AG04450 (cell line): Measurements from ENCODE around the gene LLGL1. TPM values are rescaled to one million over a fixed set of nuclear protein-coding genes. Genes with fewer than 3 reads are reported as not detected.

Experiments used
- CTCF ChIA-PET: fragments of 300-600, 350-600 bp; formaldehyde crosslinking; extraction: SDS; loops from one replicate; lab custom pipeline; 2022; ENCODE audit warnings: antibody characterized with exemption, inconsistent platforms; lab: Charles Lee
- POLR2A ChIA-PET: fragments of 350-600 bp; formaldehyde crosslinking; extraction: SDS; loops from one replicate; lab custom pipeline; 2021; ENCODE audit warnings: antibody characterized with exemption, inconsistent platforms; lab: Yijun Ruan, JAX
- DNase-seq: peaks from one replicate; pipeline ENCODE4 v3.0.0-alpha.2; 2011; ENCODE audit warnings: low read depth, low spot score
- H3K27ac ChIP-seq: one replicate; pipeline ENCODE4 v1.5.1; 2012; ENCODE audit warnings: low read depth, low read length, control low read depth
- H3K27me3 ChIP-seq: one replicate; pipeline ENCODE4 v1.6.0; 2012; ENCODE audit warnings: low read length; ENCODE audit not compliant: control insufficient read depth, insufficient read depth
- H3K4me3 ChIP-seq: 2 replicates; pipeline ENCODE4 v1.5.1; 2011; ENCODE audit warnings: mild to moderate bottlenecking, low read depth, low read length, control low read depth
- H3K9me3 ChIP-seq: 2 replicates; pipeline ENCODE4 v1.5.1; 2012; ENCODE audit warnings: low read length; ENCODE audit not compliant: control insufficient read depth, insufficient read depth
- polyA plus RNA-seq: library from polyadenylated mRNA; depleted of rRNA; stranded (reverse); fragments of >200 nt; gene quantifications from 2 replicates; pipeline ENCODE4 v1.2.3, GENCODE V29; 2011
- TF ChIP-seq, protein P1 (sequence below): IDR thresholded peaks from 2 replicates; pipeline ENCODE4 v1.5.1; 2011; ENCODE audit warnings: low read depth, low read length, control low read depth, inconsistent platforms

Gene LLGL1
- polyA plus RNA-seq, 1 experiment = 27.1 TPM

DNA sequence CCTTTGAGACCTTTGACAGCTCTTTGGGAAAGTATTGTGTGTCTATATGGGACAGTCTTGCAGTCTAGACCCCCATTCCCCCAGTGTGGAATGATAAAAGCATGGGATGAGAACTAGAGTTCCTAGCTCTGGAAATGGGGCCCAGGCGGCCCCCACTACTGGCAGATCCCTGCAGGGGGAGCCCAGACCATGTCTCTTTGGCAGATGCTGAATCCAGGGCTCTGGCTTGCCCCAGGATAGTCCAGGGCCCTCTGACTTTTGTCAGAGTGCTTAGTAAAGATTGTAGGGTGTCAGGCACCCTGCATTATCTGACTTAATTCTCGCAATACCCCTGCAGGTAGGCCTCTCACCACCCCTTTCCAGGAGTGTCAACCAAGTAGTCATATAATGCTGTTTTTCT, 33.5 kb upstream of the LLGL1 start:
- ChIA-PET POLR2A (interaction anchor here (0.8 kb wide), 1 partner anchor 37 kb away, joined by 6 read pairs; no protein-coding TSS in a partner anchor), CTCF (no interaction called here)
- H3K27me3 ChIP-seq = no peaks in the 10 kb centered on the region
- no peak overlapping the region for H3K4me3 ChIP-seq
- no peak overlapping the region for H3K27ac ChIP-seq
- no peaks in the 10 kb centered on the region for H3K9me3 ChIP-seq
- no peak for DNase-seq
- TF ChIP-seq, protein P1, sequence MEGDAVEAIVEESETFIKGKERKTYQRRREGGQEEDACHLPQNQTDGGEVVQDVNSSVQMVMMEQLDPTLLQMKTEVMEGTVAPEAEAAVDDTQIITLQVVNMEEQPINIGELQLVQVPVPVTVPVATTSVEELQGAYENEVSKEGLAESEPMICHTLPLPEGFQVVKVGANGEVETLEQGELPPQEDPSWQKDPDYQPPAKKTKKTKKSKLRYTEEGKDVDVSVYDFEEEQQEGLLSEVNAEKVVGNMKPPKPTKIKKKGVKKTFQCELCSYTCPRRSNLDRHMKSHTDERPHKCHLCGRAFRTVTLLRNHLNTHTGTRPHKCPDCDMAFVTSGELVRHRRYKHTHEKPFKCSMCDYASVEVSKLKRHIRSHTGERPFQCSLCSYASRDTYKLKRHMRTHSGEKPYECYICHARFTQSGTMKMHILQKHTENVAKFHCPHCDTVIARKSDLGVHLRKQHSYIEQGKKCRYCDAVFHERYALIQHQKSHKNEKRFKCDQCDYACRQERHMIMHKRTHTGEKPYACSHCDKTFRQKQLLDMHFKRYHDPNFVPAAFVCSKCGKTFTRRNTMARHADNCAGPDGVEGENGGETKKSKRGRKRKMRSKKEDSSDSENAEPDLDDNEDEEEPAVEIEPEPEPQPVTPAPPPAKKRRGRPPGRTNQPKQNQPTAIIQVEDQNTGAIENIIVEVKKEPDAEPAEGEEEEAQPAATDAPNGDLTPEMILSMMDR = peak; percentile 37

DNA sequence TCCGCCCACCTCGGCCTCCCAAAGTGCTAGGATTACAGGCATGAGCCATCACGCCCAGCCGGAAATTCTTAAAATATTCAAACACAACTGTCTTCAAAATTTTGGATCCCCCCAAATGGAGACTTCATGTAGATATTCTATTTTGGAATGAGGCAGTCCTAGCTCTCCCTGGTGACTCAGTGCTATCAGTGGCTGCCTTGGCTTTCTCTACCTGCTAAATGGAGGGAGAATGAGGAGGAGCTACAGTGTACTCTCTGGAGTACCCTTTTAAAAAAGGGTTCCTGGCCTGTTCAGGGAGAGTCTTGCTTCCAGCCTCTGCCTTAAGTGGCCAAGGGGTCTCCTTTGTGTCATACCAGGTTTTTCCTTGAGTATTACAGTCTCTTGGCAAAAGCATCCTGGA, 31.0 kb upstream of the LLGL1 start:
- Histone ChIP-seq H3K9me3 (no peaks in the 10 kb centered on the region), H3K4me3 (no peak overlapping the region), H3K27me3 (no peaks in the 10 kb centered on the region), H3K27ac (no peak overlapping the region)
- ChIA-PET POLR2A (interaction anchor here (0.6 kb wide), 1 partner anchor 121 kb away, joined by 3 read pairs; no protein-coding TSS in a partner anchor), CTCF (interaction anchor here (0.9 to 1.6 kb wide), 2 partner anchors 23 to 24 kb away, joined by 3 to 5 read pairs; no protein-coding TSS in a partner anchor)
- DNase-seq = no peak
- TF ChIP-seq, protein P1 = no peak

DNA sequence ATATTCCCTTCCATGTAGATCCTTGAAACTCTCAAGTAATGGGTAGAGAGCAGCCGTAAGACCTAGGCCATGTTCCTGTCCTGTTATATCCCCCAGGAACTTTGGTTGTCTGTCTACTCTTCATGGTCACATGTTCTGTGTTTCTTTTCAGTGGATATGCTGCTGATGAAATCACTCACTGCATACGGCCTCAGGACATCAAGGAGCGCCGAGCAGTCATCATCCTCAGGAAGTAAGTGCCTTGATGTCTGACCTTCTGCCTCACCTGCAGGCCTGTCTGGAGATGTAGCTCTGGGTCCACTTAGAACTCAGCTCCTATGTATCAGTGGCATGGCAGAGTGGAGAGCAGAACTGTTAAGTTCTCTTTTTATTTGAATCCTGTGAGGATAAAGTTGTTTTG, 30.6 kb upstream of the LLGL1 start:
- H3K27ac ChIP-seq = no peak overlapping the region
- ChIA-PET CTCF (interaction anchor here (1.6 kb wide), 1 partner anchor 23 kb away, joined by 5 read pairs; no protein-coding TSS in a partner anchor), POLR2A (interaction anchor here (0.6 kb wide), 1 partner anchor 121 kb away, joined by 3 read pairs; no protein-coding TSS in a partner anchor)
- no peak overlapping the region for H3K4me3 ChIP-seq
- no peak for DNase-seq
- no peaks in the 10 kb centered on the region for H3K9me3 ChIP-seq
- TF ChIP-seq, protein P1 = no peak
- H3K27me3 ChIP-seq = no peaks in the 10 kb centered on the region

DNA sequence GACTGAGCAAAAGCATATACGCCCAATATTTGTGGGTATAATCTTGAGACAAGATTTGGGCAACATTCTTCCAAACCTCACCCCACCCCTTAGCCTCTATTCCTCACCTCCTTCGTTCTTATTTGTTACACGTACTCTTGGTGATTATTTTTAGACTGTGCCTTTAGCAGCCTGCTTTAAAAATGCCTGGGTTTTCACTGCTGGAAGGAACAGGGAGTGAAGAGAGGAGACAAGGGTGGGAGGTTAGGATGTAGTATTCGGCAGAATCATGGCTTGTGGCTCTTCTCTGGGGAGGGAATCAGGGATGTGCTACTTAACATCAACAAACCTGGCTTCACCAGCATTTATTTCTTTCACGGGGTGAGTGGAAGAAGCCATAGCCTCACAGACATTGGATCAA, 30.2 kb upstream of the LLGL1 start:
- no peak for DNase-seq
- no peaks in the 10 kb centered on the region for H3K9me3 ChIP-seq
- no peaks in the 10 kb centered on the region for H3K27me3 ChIP-seq
- H3K27ac ChIP-seq = no peak overlapping the region
- CTCF ChIA-PET = no interaction called here
- TF ChIP-seq, protein P1 = no peak
- H3K4me3 ChIP-seq = no peak overlapping the region
- POLR2A ChIA-PET = no interaction called here

DNA sequence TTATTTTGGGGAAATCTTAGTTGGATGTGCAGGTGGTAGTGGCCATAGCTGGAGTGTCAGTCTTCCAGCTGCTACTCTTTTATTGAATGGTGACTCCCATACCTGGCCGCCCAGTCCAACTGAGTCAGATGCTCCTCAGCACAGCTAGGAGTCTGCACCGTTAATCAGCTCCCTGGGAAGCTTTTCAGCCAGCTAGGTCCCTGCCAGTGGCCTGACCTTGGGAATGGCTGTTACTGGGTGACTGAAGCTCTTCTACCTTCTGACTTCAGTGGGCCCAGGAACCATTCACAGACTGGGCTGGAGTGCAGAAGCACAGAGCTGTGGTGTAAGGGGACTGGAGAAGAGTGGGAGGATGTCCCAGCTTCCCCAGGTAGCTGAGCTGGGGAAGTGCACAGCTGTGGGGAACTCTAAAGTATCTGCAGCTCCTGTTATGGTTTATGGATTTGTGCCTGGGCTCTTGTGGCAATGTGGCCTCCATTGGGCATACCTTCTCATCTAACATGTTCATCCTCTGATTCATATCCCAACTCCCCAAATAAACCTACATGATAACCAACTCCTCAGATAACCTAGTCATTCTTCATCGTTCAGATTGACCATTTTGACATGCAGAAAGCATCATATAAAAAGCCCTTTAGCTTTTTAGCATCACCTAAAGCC, 27.8 kb upstream of the LLGL1 start:
- Histone ChIP-seq H3K27me3 (no peaks in the 10 kb centered on the region), H3K9me3 (no peaks in the 10 kb centered on the region), H3K4me3 (no peak overlapping the region), H3K27ac (no peak overlapping the region)
- TF ChIP-seq, protein P1 = no peak
- DNase-seq = no peak
- POLR2A ChIA-PET = interaction anchor here (1.0 kb wide), 1 partner anchor 14 kb away, joined by 3 read pairs; the partner anchor contains the start of gene ALKBH5
- CTCF ChIA-PET = interaction anchor here (0.9 kb wide), 1 partner anchor 18 kb away, joined by 3 read pairs; no protein-coding TSS in a partner anchor
